Measurements from ENCODE around the gene HSPB7. TPM values are rescaled to one million over a fixed set of nuclear protein-coding genes. Genes with fewer than 3 reads are reported as not detected.
A peak's percentile ranks its signal among the peaks of the same experiment; 100 is the strongest.

The HSPB7 gene
- polyA plus RNA-seq, 3 donors: not detected

GRCh38 chr1:15998929-15999328 lies 18.9 kb downstream of the HSPB7 start:
- Histone ChIP-seq H4K20me1 (ENCODE audit: insufficient read depth, low read length) (no peaks in the 10 kb centered on the region), H3K27ac (ENCODE audit: low read depth in 1 of 2, low read length in 2 of 2) (no peak overlapping the region), H3K4me3 (replicated peaks in 1 of 3; ENCODE audit: low read depth in 2 of 3, low read length in 3 of 3) (no peak overlapping the region), H3K4me2 (replicated peaks; ENCODE audit: extremely low read depth, low read length, poor library complexity, severe bottlenecking) (no peak overlapping the region), H3K9ac (ENCODE audit: insufficient read depth, low read length, poor library complexity, severe bottlenecking) (no peak overlapping the region), H3K36me3 (replicated peaks in 1 of 2; ENCODE audit: control insufficient read depth in 1 of 2, insufficient read depth in 2 of 2, low read length in 2 of 2) (no peaks in the 10 kb centered on the region), H3K27me3 (ENCODE audit: control insufficient read depth in 2 of 2, insufficient read depth in 2 of 2, low read length in 2 of 2) (no peaks in the 10 kb centered on the region), H2AFZ (ENCODE audit: insufficient read depth, low read depth, low read length, poor library complexity, severe bottlenecking) (no peak overlapping the region), H3K9me3 (replicated peaks in 1 of 2; ENCODE audit: control insufficient read depth in 1 of 2, insufficient read depth in 1 of 2, low read length in 2 of 2) (no peaks in the 10 kb centered on the region), H3K4me1 (ENCODE audit: control insufficient read depth in 1 of 2, insufficient read depth in 2 of 2, low read length in 2 of 2) (no peaks in the 10 kb centered on the region), H3K79me2 (ENCODE audit: insufficient read depth, low read length) (no peaks in the 10 kb centered on the region)
- Mint-ChIP-seq H3K27ac (no peak overlapping the region), H3K4me3 (peak overlapping the region in 1 of 2 donors; percentile 49), H3K36me3 (no peaks in the 10 kb centered on the region), H3K9me3 (no peaks in the 10 kb centered on the region), H3K4me1 (no peaks in the 10 kb centered on the region), H3K27me3 (ENCODE audit: low read depth in 3 of 3) (peaks cover 0 to 5% (median 1%) of the 10 kb centered on the region in 3 donors)
- DNase-seq: no peak
- intact Hi-C loops (cut with micrococcal nuclease): no loop called here
- no peak for TF ChIP-seq CTCF (IDR thresholded peaks at IDR 0.05)
- WGBS (ENCODE audit: insufficient coverage): 97% methylated on average over 9 of the region's 11 CpGs

GRCh38 chr1:15997637-15998280 lies 20.1 kb downstream of the HSPB7 start:
- H3K4me1 ChIP-seq (ENCODE audit: control insufficient read depth in 1 of 2, insufficient read depth in 2 of 2, low read length in 2 of 2): no peaks in the 10 kb centered on the region
- no peaks in the 10 kb centered on the region for H3K9me3 ChIP-seq (replicated peaks in 1 of 2; ENCODE audit: control insufficient read depth in 1 of 2, insufficient read depth in 1 of 2, low read length in 2 of 2)
- H3K4me1 Mint-ChIP-seq: no peaks in the 10 kb centered on the region
- intact Hi-C loops (cut with micrococcal nuclease): no loop called here
- DNase-seq: no peak
- WGBS (ENCODE audit: insufficient coverage): 95% methylated on average over 9 of the region's 9 CpGs
- no peak overlapping the region for H2AFZ ChIP-seq (ENCODE audit: insufficient read depth, low read depth, low read length, poor library complexity, severe bottlenecking)
- peak overlapping the region in 1 of 7 donors; percentile 23 for H3K27ac Mint-ChIP-seq
- H3K4me3 Mint-ChIP-seq: no peak overlapping the region
- no peak for TF ChIP-seq CTCF (IDR thresholded peaks at IDR 0.05)
- H3K36me3 ChIP-seq (replicated peaks in 1 of 2; ENCODE audit: control insufficient read depth in 1 of 2, insufficient read depth in 2 of 2, low read length in 2 of 2): no peaks in the 10 kb centered on the region
- no peak overlapping the region for H3K4me3 ChIP-seq (replicated peaks in 1 of 3; ENCODE audit: low read depth in 2 of 3, low read length in 3 of 3)
- no peak overlapping the region for H3K27ac ChIP-seq (ENCODE audit: low read depth in 1 of 2, low read length in 2 of 2)
- H3K79me2 ChIP-seq (ENCODE audit: insufficient read depth, low read length): no peaks in the 10 kb centered on the region
- H3K27me3 Mint-ChIP-seq (ENCODE audit: low read depth in 3 of 3): peaks cover 0 to 2% (median 1%) of the 10 kb centered on the region in 3 donors
- H3K9me3 Mint-ChIP-seq: no peaks in the 10 kb centered on the region
- H3K27me3 ChIP-seq (ENCODE audit: control insufficient read depth in 2 of 2, insufficient read depth in 2 of 2, low read length in 2 of 2): no peaks in the 10 kb centered on the region
- H3K4me2 ChIP-seq (replicated peaks; ENCODE audit: extremely low read depth, low read length, poor library complexity, severe bottlenecking): no peak overlapping the region
- no peaks in the 10 kb centered on the region for H3K36me3 Mint-ChIP-seq
- H3K9ac ChIP-seq (ENCODE audit: insufficient read depth, low read length, poor library complexity, severe bottlenecking): no peak overlapping the region
- H4K20me1 ChIP-seq (ENCODE audit: insufficient read depth, low read length): no peaks in the 10 kb centered on the region
